Upper lobe of left lung (tissue), 6 donors: ENCODE results near the gene RBM33. TPM values are rescaled to one million over a fixed set of nuclear protein-coding genes. Genes with fewer than 3 reads are reported as not detected.
"Not testable (repeated sequence)": the region's sequence is repeated elsewhere in the genome, so short reads cannot be mapped to it uniquely, and the experiment has no call there.

Source experiments
- ATAC-seq, 2 donors: fragments of 200-7000 bp; cut with Tn5 transposase; one replicate each; pipeline ENCODE4 v1.9.1; 2022; ENCODE audit warnings: mild to moderate bottlenecking in 2 of 2, moderate library complexity in 2 of 2; ENCODE audit not compliant: low FRiP score in 2 of 2
- DNase-seq, 2 donors: peaks; one replicate each; pipeline ENCODE4 v3.0.0-alpha.2; 2019 to 2020
- H3K27ac ChIP-seq, 4 donors: fragments of 200-600 bp; sonication (generic); one replicate each; pipeline ENCODE4 v1.5.1; 2016 to 2019
- H3K27me3 ChIP-seq, 4 donors: fragments of 200-600 bp; sonication (generic); one replicate each; pipeline ENCODE4 v1.5.1; 2017 to 2019
- H3K36me3 ChIP-seq, 4 donors: fragments of 200-600 bp; sonication (generic); one replicate each; pipeline ENCODE4 v1.5.1; 2016 to 2019
- H3K4me1 ChIP-seq, 4 donors: fragments of 200-600 bp; sonication (generic); one replicate each; pipeline ENCODE4 v1.5.1; 2018 to 2019
- H3K4me3 ChIP-seq, 4 donors: fragments of 200-600 bp; sonication (generic); one replicate each; pipeline ENCODE4 v1.5.1; 2017 to 2019; ENCODE audit warnings: mild to moderate bottlenecking in 2 of 4, moderate library complexity in 1 of 4
- H3K9me3 ChIP-seq, 4 donors: fragments of 200-600 bp; sonication (generic); one replicate each; pipeline ENCODE4 v1.5.1; 2018 to 2019
- CTCF ChIP-seq, 6 experiments: fragments of 450-650 bp in 4 of 6; fragments of 200-600 bp in 2 of 6; sonication (generic) in 2 of 6; IDR thresholded peaks; one replicate each; pipeline ENCODE4 v1.5.1; 2016 to 2019; ENCODE audit warnings: antibody characterized with exemption in 6 of 6
- EP300 ChIP-seq, 4 donors: sonication (generic); formaldehyde crosslinking; IDR thresholded peaks; one replicate each; pipeline ENCODE4 v1.5.1; 2017; ENCODE audit warnings: antibody characterized with exemption in 4 of 4, control low read depth in 2 of 4
- POLR2A ChIP-seq, 4 donors: fragments of 450-650 bp; IDR thresholded peaks; one replicate each; pipeline ENCODE4 v1.5.1; 2016 to 2017; ENCODE audit warnings: antibody characterized with exemption in 4 of 4, mild to moderate bottlenecking in 2 of 4
- POLR2AphosphoS5 ChIP-seq, 2 donors: sonication (generic); formaldehyde crosslinking; IDR thresholded peaks; one replicate each; pipeline ENCODE4 v1.5.1; 2017; ENCODE audit warnings: antibody characterized with exemption in 2 of 2
- WGBS, 2 donors: methylation state at CpG; one replicate each; pipeline ENCODE4 v1.1.5; 2017 to 2018; 5-methylcytosine and 5-hydroxymethylcytosine counted together
- total RNA-seq, 6 donors: library from RNA; depleted of rRNA in 4 of 6; stranded (reverse); fragments of >200 nt in 4 of 6; gene quantifications; one replicate each; pipeline versions ENCODE4 v1.1.0 to v1.2.1, GENCODE V29; 2016 to 2021
- donor health status: DM: no; HTN: no; CAD: no; lungs with moderate emphysema.
- donor health status: DM: no; HTN: yes; CAD: no; lungs with severe emphysema.

The RBM33 gene
- total RNA-seq, 6 donors from 2014 or later: 40.6 to 179 (median 76.4) TPM

DNA sequence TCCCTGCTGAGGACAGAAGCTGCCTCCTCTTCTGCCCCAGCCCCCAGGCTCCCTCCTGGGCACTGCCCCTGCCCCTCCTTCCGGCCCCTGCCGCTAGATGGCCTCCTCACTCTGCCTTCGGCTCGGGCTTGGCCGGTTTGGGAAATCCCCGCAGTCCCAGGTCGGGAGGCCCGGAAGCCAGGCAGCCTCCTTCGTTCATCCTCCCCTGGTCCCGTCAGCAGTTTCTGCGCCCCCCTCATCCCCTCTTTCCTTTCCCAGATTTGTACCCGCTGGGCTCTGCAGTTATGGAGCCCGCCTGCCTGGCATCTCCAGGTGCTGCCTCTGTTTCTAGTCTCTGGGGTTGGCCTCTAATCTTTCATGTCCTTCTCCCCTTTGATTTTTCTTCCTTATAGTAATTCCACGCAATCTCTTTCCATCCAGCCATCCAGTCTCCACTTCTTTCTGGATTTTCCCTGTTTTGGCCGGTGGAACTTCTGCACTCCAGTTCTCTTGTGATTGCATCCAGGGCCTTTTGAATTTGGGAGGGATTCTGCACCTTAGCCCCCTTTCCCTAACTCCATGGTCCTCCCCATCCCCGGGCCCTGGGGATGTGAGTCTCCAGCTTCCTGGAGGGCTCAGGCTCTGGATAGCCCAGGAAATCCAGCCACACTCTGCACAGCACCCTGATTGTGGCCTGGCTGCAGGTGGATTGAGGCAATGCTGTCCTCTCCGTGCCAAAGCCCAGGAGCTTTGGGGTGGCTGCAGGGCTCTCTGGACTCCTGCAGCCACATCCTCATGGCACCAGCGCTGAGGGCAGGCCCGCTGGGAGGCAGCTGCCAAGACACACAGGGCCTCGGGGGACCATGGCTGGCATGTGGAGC, 171.1 kb downstream of the RBM33 start:
- peaks cover 0 to 6% (median 2%) of the 10 kb centered on the region in 4 donors for H3K9me3 ChIP-seq
- no peak overlapping the region for H3K27ac ChIP-seq
- no peak overlapping the region for H3K4me3 ChIP-seq
- H3K27me3 ChIP-seq: peaks cover 0 to 15% (median 4%) of the 10 kb centered on the region in 4 donors
- DNase-seq: peak; percentile 70 to 87
- TF ChIP-seq CTCF (IDR thresholded peaks at IDR 0.05) (peak in 4 of 6 experiments; percentile 58 to 81 (median 70)), POLR2A (IDR thresholded peaks at IDR 0.05) (no peak)
- ATAC-seq: peak; percentile 61 to 62
- no peaks in the 10 kb centered on the region for H3K36me3 ChIP-seq
- H3K4me1 ChIP-seq: peaks cover 0 to 23% (median 13%) of the 10 kb centered on the region in 4 donors
- 27 to 33% methylated on average over 10 to 19 of the region's 20 CpGs for WGBS, 2 donors

GRCh38 chr7:155816192-155816508, 171.7 kb downstream of the RBM33 start:
- H3K27ac ChIP-seq: no peak overlapping the region
- TF ChIP-seq POLR2A (IDR thresholded peaks at IDR 0.05) (no peak), CTCF (IDR thresholded peaks at IDR 0.05) (no peak), POLR2AphosphoS5 (IDR thresholded peaks at IDR 0.05) (no peak), EP300 (IDR thresholded peaks at IDR 0.05) (no peak)
- WGBS, 2 donors: 83 to 89% methylated on average over 1 to 12 of the region's 12 CpGs

DNA sequence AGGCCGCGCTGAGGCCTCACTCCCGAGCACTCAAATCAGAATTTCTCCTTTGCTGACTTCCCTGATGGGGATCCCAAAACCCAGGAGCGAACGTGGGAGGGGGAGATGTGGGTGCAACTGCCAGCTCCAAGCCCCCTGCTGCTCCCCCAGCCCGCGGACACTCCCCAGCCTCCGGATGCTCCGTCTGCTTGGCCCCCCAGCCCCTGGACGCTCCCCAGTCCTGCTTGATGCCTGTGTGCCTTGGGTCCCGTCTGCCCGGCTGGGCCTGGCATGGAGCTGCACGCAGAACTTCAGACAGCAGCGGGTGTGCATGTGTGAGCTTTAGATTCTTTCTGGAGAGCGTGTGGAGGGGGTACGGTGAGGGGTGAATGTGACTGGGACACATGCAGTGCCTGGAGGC, 172.5 kb downstream of the RBM33 start:
- WGBS, 2 donors: 90 to 92% methylated on average over 7 to 16 of the region's 16 CpGs
- TF ChIP-seq POLR2AphosphoS5 (IDR thresholded peaks at IDR 0.05) (no peak), EP300 (IDR thresholded peaks at IDR 0.05) (no peak), POLR2A (IDR thresholded peaks at IDR 0.05) (no peak), CTCF (IDR thresholded peaks at IDR 0.05) (no peak)
- no peaks in the 10 kb centered on the region for H3K36me3 ChIP-seq

More at GRCh38 chr7:155816192-155816508, 171.7 kb downstream of the RBM33 start:
- ATAC-seq: no peak
- Histone ChIP-seq H3K27me3 (peaks cover 0 to 11% (median 4%) of the 10 kb centered on the region in 4 donors), H3K4me1 (peaks cover 0 to 18% (median 10%) of the 10 kb centered on the region in 4 donors), H3K4me3 (no peak overlapping the region), H3K36me3 (no peaks in the 10 kb centered on the region), H3K9me3 (peaks cover 0 to 6% (median 2%) of the 10 kb centered on the region in 4 donors)
- peak in 1 of 2 donors; percentile 77 for DNase-seq

GRCh38 chr7:155817515-155817914, 173.1 kb downstream of the RBM33 start:
- H3K9me3 ChIP-seq, H3K4me1 ChIP-seq, H3K36me3 ChIP-seq, DNase-seq, H3K4me3 ChIP-seq, H3K27me3 ChIP-seq, H3K27ac ChIP-seq, ATAC-seq: not testable (repeated sequence)
- 50% methylated on average over 2 of the region's 4 CpGs; no CpG with 5 or more reads in 1 of the 2 donors for WGBS, 2 donors

More for the DNA sequence above, 172.5 kb downstream of the RBM33 start:
- H3K4me3 ChIP-seq: no peak overlapping the region
- H3K4me1 ChIP-seq: peaks cover 0 to 9% (median 4%) of the 10 kb centered on the region in 4 donors
- ATAC-seq (no peak), DNase-seq (peak in 1 of 2 donors; percentile 74)
- H3K27ac ChIP-seq: no peak overlapping the region
- peaks cover 0 to 9% (median 2%) of the 10 kb centered on the region in 4 donors for H3K27me3 ChIP-seq
- peaks cover 0 to 6% (median 2%) of the 10 kb centered on the region in 4 donors for H3K9me3 ChIP-seq

GRCh38 chr7:155818154-155818819, 173.8 kb downstream of the RBM33 start:
- ATAC-seq (no peak), DNase-seq (peak in 1 of 2 donors; percentile 67)
- 70 to 71% methylated on average over 9 to 21 of the region's 21 CpGs for WGBS, 2 donors
- Histone ChIP-seq H3K27me3 (peaks cover 0 to 9% (median 2%) of the 10 kb centered on the region in 4 donors), H3K27ac (no peak overlapping the region), H3K9me3 (peaks cover 0 to 6% (median 2%) of the 10 kb centered on the region in 4 donors), H3K4me1 (peaks cover 0 to 4% (median 0%) of the 10 kb centered on the region in 4 donors), H3K4me3 (no peak overlapping the region), H3K36me3 (no peaks in the 10 kb centered on the region)
- TF ChIP-seq EP300 (IDR thresholded peaks at IDR 0.05) (no peak), POLR2A (IDR thresholded peaks at IDR 0.05) (no peak), POLR2AphosphoS5 (IDR thresholded peaks at IDR 0.05) (no peak), CTCF (IDR thresholded peaks at IDR 0.05) (no peak)
